Neuron (in vitro differentiated cells): Measurements from ENCODE around the gene MYH10.

Experiments
- H2AFZ ChIP-seq: one replicate; pipeline ENCODE4 v1.6.1; 2013; ENCODE audit warnings: low read depth, mild to moderate bottlenecking, inconsistent platforms, low read length, moderate library complexity
- H3K27me3 ChIP-seq: one replicate; pipeline ENCODE4 v1.6.1; 2013; ENCODE audit warnings: low read length; ENCODE audit not compliant: insufficient read depth
- H3K36me3 ChIP-seq: one replicate; pipeline ENCODE4 v1.6.1; 2013; ENCODE audit warnings: low read length; ENCODE audit not compliant: insufficient read depth
- H3K4me1 ChIP-seq: one replicate; pipeline ENCODE4 v1.6.1; 2013; ENCODE audit warnings: low read length; ENCODE audit not compliant: insufficient read depth
- H3K4me3 ChIP-seq: 2 replicates; pipeline ENCODE4 v1.5.1; 2013; ENCODE audit warnings: mild to moderate bottlenecking, low read length, moderate library complexity
- H3K9me3 ChIP-seq: one replicate; pipeline ENCODE4 v1.6.1; 2013; ENCODE audit warnings: low read length

Gene MYH10

DNA sequence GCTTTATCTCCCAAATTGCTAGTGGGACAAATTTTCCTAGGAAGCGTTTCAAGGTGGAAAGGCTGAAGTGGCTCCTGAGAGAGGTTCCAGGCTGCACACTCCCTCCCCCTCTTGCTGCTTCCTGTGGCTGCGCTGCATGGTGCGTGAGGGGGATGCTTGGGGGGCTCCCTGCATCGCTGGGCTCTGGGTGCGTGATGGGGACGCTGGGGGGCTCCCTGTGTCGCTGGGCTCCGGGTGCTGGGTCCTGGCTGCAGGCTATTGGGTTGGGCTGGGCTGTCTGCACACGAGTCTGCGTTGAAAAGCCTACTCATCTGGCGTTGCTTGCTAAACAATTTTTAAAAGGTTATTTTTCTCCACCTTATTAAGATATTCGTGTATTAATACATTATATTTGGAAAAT, 164.8 kb downstream of the MYH10 start:
- H3K36me3 ChIP-seq: peaks cover 26% of the 10 kb centered on the region
- no peaks in the 10 kb centered on the region for H3K9me3 ChIP-seq
- H3K4me1 ChIP-seq: peaks cover 9% of the 10 kb centered on the region

DNA sequence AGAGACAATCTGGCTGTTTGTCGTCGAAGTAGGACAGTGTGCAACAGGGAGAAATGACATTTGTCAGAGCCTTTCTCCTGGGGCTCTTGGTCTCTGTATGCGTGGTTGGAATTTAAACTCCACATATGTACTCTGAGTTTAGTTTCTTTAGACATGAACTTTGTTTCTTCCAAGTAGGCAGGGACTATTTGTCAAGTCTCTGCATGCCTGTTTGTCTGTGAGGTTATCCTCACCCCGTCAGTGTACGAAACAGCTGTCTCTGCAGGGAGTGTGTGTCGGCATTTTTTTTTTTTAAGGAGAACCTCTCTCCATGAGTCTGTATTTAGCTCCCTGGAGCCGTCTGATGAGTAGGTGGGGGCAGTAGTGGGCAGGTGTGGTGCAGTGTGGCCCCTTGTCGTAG, 165.2 kb downstream of the MYH10 start:
- Histone ChIP-seq H3K4me1 (peaks cover 9% of the 10 kb centered on the region), H3K9me3 (no peaks in the 10 kb centered on the region), H3K27me3 (no peaks in the 10 kb centered on the region), H2AFZ (no peak overlapping the region), H3K36me3 (peaks cover 26% of the 10 kb centered on the region), H3K4me3 (no peak overlapping the region)

More for the DNA sequence above, 164.8 kb downstream of the MYH10 start:
- Histone ChIP-seq H2AFZ (no peak overlapping the region), H3K4me3 (no peak overlapping the region), H3K27me3 (no peaks in the 10 kb centered on the region)

DNA sequence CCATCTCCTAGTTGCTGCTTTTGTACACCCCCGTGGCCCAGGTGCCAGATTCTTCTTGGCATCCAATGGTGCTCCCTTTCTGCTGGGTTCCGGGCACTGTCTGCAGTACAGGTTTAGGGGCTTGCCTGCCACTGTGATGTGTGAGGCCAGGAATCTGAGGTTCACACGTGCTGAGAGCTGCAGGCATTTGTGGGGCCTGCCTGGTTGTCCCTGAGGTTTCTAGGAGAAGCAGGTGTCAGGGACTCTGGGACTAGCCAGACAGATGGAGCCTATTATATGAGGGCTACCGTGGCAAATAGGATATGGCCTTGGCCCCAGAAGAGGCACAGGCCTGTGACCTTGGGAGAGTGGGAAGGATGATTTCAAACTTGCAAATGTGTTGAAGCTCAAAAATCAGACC, 165.6 kb downstream of the MYH10 start:
- Histone ChIP-seq H3K4me3 (no peak overlapping the region), H3K4me1 (peaks cover 9% of the 10 kb centered on the region), H3K9me3 (no peaks in the 10 kb centered on the region), H3K27me3 (no peaks in the 10 kb centered on the region), H3K36me3 (peaks cover 28% of the 10 kb centered on the region), H2AFZ (no peak overlapping the region)

DNA sequence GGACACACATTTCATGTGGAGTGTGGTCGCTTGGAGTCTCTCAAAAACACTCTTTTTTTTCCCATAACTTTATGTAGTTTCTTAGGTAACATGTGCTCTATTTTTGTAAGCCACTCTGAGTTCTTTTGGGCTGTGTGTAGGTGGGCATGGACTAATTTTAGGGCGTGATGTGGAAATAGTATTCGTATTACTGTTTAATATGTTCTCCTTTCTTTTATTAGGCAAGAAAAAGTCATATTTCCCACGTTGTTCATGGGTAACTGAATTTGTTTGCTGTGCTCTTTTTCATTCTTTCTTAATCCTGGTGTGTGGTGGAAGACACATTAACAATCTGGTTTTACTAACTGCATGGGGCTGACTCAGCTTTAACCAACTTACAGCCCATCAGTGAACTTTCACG, 167.4 kb downstream of the MYH10 start:
- Histone ChIP-seq H2AFZ (no peak overlapping the region), H3K9me3 (no peaks in the 10 kb centered on the region), H3K4me3 (no peak overlapping the region), H3K4me1 (peaks cover 9% of the 10 kb centered on the region), H3K27me3 (no peaks in the 10 kb centered on the region), H3K36me3 (peaks cover 38% of the 10 kb centered on the region)

DNA sequence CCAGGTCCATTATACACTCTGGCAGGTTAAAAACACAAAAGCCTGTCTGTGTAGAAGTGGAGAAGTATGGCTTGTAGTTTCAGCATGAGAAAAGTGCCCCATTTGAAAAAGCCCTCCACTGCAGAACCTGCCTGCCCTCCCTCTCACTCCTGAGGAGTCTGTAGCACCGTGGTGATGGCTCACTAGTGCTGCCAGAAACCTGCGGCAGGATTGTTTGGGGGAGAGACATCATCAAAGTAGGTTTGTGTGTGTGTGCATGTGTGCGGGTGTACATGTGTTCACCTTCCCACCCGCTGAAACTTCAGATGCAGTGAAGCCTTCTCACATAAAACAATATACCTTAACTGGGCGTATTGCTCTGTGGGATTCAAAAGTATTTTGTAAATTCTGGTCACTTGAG, 168.0 kb downstream of the MYH10 start:
- Histone ChIP-seq H3K4me1 (peaks cover 9% of the 10 kb centered on the region), H3K27me3 (no peaks in the 10 kb centered on the region), H2AFZ (no peak overlapping the region), H3K4me3 (no peak overlapping the region), H3K9me3 (no peaks in the 10 kb centered on the region), H3K36me3 (peaks cover 38% of the 10 kb centered on the region)

DNA sequence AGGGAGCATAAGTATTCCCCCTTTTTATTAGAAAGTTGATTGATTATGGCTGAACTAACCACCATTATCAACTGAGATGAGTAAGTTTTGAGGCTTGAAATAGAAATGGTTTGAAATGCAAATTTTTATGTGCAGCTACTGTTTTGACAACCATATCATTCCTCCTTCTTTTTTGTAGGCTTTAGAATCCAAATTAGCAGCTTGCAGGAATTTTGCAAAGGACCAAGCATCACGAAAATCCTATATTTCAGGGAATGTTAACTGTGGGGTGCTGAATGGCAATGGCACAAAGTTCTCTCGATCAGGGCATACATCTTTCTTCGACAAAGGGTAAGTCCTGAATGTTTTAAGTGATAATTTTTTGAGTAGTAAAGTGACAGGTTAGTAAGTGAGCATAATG, 170.7 kb downstream of the MYH10 start:
- H3K27me3 ChIP-seq: no peaks in the 10 kb centered on the region
- no peak overlapping the region for H3K4me3 ChIP-seq
- H3K9me3 ChIP-seq: no peaks in the 10 kb centered on the region
- no peak overlapping the region for H2AFZ ChIP-seq
- no peaks in the 10 kb centered on the region for H3K4me1 ChIP-seq
- H3K36me3 ChIP-seq: peaks cover 50% of the 10 kb centered on the region

DNA sequence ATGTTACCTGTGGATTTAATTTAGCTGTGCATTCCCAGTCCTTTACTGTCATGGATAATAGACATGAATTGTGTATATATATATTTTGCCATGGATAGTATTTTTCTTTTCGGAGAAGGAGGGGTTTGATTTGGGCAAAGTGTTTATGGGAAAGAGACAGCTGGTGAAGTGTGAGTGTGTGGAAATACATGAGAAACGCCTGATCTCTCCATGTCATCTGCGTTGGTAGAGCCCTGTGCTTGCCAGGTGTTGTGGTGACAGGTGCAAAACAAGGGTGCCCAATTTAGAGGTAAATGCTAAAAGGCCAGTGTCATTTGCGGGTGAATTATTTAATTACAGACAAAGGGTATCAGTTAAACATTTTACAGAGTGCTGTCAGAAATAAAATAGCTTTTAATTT, 171.4 kb downstream of the MYH10 start:
- H3K27me3 ChIP-seq: no peaks in the 10 kb centered on the region
- H3K9me3 ChIP-seq: no peaks in the 10 kb centered on the region
- H2AFZ ChIP-seq: no peak overlapping the region
- H3K4me1 ChIP-seq: no peaks in the 10 kb centered on the region
- H3K4me3 ChIP-seq: no peak overlapping the region
- H3K36me3 ChIP-seq: peaks cover 53% of the 10 kb centered on the region

DNA sequence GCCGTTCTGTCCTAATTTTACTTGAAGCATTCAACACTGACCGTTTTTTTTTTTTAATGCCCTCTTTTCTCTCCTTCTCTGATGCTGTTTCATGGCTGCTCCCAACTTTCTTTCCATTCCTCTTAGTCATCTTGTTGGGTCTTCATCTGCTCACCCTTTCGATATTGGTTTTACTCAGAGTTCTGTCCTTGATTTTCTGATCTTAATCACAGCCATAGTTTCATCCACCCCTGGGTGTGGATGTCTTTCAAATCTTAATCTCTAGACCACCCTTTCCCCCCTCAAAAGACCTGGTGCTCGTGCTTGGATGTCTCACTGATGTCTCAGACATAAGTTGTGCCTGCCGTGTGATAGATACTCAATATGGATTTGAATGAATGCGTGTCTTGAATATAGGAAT, 172.4 kb downstream of the MYH10 start:
- H3K4me1 ChIP-seq: no peaks in the 10 kb centered on the region
- no peak overlapping the region for H2AFZ ChIP-seq
- no peaks in the 10 kb centered on the region for H3K9me3 ChIP-seq
- no peaks in the 10 kb centered on the region for H3K27me3 ChIP-seq
- H3K36me3 ChIP-seq: peaks cover 54% of the 10 kb centered on the region
- H3K4me3 ChIP-seq: no peak overlapping the region

DNA sequence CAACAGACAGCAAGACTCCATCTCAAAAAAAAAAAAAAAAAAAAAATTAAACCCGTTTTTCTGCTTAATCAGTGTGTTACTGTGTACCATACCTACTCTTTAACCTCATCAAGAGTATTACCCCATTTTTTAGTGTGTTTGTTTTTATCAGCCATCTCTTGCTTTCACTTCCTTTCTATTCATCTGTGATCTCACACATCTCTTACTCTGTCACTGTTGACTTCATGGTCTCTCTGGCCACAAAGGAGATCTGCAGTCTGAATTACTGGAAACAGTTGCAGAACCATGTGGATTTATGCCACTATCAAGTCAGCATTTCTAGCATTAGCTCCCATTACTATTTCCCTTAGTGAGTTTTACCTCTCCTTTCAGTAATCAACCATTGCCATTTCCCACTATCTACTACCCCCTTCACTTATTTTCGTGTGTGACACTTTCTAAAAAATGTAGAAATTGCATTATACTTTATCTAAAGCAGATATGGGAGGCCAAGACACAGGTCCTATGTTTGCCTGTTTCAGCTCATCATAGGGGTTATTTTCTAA, 174.8 kb downstream of the MYH10 start:
- no peaks in the 10 kb centered on the region for H3K4me1 ChIP-seq
- H2AFZ ChIP-seq: no peak overlapping the region
- H3K4me3 ChIP-seq: no peak overlapping the region
- H3K36me3 ChIP-seq: peaks cover 62% of the 10 kb centered on the region
- no peaks in the 10 kb centered on the region for H3K27me3 ChIP-seq
- no peaks in the 10 kb centered on the region for H3K9me3 ChIP-seq

DNA sequence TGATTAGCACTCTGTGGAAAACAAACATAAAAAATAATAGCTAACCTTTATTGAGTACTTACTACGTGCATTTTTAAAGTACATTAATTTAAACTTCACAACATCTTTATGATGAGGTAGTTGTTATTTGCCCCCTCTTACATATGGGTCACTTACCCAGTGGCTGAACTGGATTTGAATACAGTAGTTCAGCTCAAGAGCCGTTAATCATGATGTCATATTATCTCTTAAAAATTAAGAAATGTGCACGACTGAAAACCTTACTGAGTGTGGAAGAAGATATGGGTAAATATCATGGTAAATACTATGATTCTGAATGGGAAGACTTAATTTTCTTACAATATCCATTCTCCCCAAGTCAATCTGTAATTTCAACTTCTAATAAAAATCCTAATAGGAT, 177.2 kb downstream of the MYH10 start:
- Histone ChIP-seq H3K4me1 (no peaks in the 10 kb centered on the region), H3K27me3 (no peaks in the 10 kb centered on the region), H3K9me3 (no peaks in the 10 kb centered on the region), H3K4me3 (no peak overlapping the region), H3K36me3 (peaks cover 64% of the 10 kb centered on the region), H2AFZ (no peak overlapping the region)

DNA sequence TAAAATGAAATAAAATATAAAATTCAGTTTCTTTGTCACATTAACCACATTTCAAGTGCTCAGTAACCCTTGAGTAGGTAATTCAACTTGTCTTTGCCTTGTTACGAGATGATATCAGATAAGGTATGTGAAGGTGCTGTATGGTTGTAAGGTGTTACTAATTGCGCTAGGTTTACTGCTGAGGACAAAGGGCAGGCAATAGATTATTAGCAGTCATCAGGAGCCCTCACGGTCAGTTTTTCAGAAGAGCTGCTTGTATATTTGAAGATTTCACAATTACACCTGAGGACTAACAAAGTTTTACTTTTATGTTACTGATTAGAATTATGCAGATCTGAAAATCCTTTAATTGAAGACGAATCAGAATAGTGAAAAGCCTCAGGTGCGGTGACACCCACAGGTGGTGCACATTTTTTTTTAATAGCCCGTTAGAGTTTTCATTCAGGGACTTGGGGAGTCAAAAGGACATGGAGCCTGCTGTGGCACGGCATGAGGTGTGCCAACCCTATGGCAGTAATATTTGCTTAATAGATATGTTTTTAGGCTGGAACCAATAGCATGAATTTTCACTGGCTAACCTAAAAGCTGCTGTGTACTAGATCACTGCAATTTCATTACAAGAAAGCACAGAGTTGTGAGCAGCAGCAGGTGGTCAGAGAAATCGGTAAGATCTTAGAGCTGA, 178.5 kb downstream of the MYH10 start:
- no peak overlapping the region for H2AFZ ChIP-seq
- no peaks in the 10 kb centered on the region for H3K27me3 ChIP-seq
- H3K9me3 ChIP-seq: no peaks in the 10 kb centered on the region
- no peaks in the 10 kb centered on the region for H3K4me1 ChIP-seq
- H3K4me3 ChIP-seq: no peak overlapping the region
- peaks cover 55% of the 10 kb centered on the region for H3K36me3 ChIP-seq

DNA sequence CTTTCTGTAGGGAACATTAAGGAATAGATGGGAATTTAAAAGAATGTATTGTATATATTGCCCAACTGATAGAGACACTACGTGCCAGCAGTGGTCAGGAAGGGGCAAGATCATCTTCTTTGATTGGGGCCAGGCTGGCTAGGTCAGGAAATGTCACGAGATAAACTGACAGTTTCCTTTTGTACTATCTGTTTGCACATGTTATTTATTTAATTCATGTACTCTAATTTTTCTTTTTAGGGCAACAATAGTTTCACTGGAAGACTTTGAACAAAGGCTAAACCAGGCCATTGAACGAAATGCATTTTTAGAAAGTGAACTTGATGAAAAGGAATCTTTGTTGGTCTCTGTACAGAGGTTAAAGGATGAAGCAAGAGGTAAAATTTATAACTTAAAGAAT, 182.2 kb downstream of the MYH10 start:
- Histone ChIP-seq H3K9me3 (no peaks in the 10 kb centered on the region), H3K36me3 (peaks cover 48% of the 10 kb centered on the region), H3K4me3 (no peak overlapping the region), H3K4me1 (peaks cover 12% of the 10 kb centered on the region), H2AFZ (no peak overlapping the region), H3K27me3 (no peaks in the 10 kb centered on the region)

DNA sequence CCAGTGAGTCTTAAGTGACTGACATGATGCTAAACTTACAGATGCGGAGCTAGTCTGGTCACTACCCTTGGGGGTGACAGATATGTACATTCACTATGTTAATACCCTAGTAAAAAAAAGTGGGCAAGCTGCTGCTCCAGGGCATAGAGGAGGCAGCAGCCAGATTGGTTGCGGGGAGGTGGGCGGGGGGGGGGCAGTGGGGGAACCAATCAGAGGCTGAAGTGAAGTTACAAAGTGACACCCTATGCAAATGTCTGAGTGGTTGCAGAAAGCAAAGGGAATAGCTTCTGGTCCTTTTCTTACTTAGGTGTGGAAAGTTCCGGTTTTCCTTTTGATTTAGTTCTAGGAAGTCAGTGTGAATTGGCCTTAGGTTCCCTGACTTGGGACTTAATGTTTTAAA, 182.7 kb downstream of the MYH10 start:
- H3K4me3 ChIP-seq: no peak overlapping the region
- H2AFZ ChIP-seq: no peak overlapping the region
- H3K27me3 ChIP-seq: no peaks in the 10 kb centered on the region
- H3K9me3 ChIP-seq: no peaks in the 10 kb centered on the region
- peaks cover 15% of the 10 kb centered on the region for H3K4me1 ChIP-seq
- H3K36me3 ChIP-seq: peaks cover 43% of the 10 kb centered on the region

DNA sequence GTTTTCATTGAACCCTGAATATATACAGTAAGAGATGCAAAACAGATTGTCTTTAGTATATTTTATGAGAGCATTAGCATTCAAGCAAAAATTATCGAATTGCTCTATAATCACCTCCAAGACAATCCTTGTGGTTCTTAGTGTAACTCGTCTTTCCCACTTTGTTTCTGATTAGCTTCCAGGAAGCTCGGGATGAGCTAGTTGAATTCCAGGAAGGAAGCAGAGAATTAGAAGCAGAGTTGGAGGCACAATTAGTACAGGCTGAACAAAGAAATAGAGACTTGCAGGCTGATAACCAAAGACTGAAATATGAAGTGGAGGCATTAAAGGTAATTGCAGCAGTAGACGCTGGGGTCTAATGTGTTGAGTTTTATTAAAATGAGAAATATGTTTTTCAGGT, 185.0 kb downstream of the MYH10 start:
- no peaks in the 10 kb centered on the region for H3K27me3 ChIP-seq
- H3K4me1 ChIP-seq: peaks cover 15% of the 10 kb centered on the region
- H3K9me3 ChIP-seq: no peaks in the 10 kb centered on the region
- H3K36me3 ChIP-seq: peaks cover 27% of the 10 kb centered on the region
- H2AFZ ChIP-seq: no peak overlapping the region
- H3K4me3 ChIP-seq: no peak overlapping the region
